ENCODE data around the gene SLC10A7.

DNA sequence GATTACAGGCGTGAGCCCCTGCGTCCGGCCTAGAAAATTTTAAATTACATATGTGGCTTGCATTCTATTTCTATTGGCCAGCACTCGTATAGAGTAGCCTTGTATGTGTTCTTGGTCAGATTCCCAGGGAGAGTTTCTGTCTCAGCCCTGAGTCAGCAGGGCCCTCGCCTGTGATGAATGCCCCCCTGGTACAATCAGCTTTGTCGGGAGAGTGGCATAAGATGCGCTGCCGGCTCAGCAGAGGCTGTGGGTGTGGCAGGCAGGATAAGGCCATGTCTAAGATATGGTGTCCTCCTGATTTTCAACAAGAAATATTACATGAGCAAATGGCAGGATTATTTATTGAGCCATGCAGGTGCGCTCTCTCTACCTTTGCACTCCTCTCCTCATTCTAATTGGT lies 309.0 kb downstream of the SLC10A7 start:
- TF ChIP-seq, protein P1, sequence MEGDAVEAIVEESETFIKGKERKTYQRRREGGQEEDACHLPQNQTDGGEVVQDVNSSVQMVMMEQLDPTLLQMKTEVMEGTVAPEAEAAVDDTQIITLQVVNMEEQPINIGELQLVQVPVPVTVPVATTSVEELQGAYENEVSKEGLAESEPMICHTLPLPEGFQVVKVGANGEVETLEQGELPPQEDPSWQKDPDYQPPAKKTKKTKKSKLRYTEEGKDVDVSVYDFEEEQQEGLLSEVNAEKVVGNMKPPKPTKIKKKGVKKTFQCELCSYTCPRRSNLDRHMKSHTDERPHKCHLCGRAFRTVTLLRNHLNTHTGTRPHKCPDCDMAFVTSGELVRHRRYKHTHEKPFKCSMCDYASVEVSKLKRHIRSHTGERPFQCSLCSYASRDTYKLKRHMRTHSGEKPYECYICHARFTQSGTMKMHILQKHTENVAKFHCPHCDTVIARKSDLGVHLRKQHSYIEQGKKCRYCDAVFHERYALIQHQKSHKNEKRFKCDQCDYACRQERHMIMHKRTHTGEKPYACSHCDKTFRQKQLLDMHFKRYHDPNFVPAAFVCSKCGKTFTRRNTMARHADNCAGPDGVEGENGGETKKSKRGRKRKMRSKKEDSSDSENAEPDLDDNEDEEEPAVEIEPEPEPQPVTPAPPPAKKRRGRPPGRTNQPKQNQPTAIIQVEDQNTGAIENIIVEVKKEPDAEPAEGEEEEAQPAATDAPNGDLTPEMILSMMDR (IDR thresholded peaks at IDR 0.05; ENCODE audit: low read length), result no peak
- TF ChIP-seq EZH2 (optimal IDR thresholded peaks at IDR 0.05; ENCODE audit: low read depth, low read length) (no peak), EZH2phosphoT487 (IDR thresholded peaks at IDR 0.05; ENCODE audit: low read length) (no peak)
